ENCODE measurements around the gene THUMPD2.

DNA sequence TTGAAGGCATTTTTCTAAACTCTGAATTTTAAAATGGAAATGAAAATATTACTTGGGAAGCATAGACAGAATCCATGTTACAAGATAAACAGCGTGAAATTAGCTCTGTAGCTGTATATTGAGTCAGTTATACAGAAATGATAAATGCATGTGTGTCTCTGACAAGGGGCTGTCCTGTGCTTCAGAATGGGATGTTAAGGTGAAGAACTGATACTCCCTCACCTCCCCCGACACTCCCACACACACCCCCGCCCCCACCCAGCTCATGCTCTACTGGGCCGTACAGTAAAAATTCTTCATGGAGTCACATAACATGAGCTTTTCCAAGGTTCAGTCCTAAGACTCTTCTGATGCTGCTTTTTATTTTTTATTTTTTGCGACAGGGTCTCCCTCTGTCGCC, 869 bp upstream of the THUMPD2 start:
- TF ChIP-seq, protein P1, sequence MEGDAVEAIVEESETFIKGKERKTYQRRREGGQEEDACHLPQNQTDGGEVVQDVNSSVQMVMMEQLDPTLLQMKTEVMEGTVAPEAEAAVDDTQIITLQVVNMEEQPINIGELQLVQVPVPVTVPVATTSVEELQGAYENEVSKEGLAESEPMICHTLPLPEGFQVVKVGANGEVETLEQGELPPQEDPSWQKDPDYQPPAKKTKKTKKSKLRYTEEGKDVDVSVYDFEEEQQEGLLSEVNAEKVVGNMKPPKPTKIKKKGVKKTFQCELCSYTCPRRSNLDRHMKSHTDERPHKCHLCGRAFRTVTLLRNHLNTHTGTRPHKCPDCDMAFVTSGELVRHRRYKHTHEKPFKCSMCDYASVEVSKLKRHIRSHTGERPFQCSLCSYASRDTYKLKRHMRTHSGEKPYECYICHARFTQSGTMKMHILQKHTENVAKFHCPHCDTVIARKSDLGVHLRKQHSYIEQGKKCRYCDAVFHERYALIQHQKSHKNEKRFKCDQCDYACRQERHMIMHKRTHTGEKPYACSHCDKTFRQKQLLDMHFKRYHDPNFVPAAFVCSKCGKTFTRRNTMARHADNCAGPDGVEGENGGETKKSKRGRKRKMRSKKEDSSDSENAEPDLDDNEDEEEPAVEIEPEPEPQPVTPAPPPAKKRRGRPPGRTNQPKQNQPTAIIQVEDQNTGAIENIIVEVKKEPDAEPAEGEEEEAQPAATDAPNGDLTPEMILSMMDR (conservative IDR thresholded peaks at IDR 0.05; ENCODE audit: low read length), result no peak
- TF ChIP-seq EZH2phosphoT487 (IDR thresholded peaks at IDR 0.05; ENCODE audit: borderline replicate concordance), result no peak
